Tibial artery (tissue), 4 donors: ENCODE data around the gene C19orf33.
"Not testable (repeated sequence)": the region's sequence is repeated elsewhere in the genome, so short reads cannot be mapped to it uniquely, and the experiment has no call there.

ENCODE experiments used
- DNase-seq, 2 donors: peaks; one replicate each; pipeline ENCODE4 v3.0.0-alpha.2; 2019
- H3K27ac ChIP-seq, 2 donors: fragments of 200-600 bp; sonication (generic) in 1 of 2; 1 replicate in 1 of 2; 2 replicates in 1 of 2; pipeline ENCODE4 v1.5.1; 2018 to 2019; ENCODE audit warnings: mild to moderate bottlenecking in 1 of 2
- H3K27me3 ChIP-seq, 2 donors: fragments of 200-600 bp; sonication (generic) in 1 of 2; one replicate each; pipeline versions ENCODE4 v1.5.1 to v1.6.0; 2016 to 2019
- H3K36me3 ChIP-seq, 3 donors: fragments of 200-600 bp; sonication (generic) in 2 of 3; one replicate each; pipeline ENCODE4 v1.5.1; 2016 to 2019; ENCODE audit warnings: mild to moderate bottlenecking in 2 of 3
- H3K4me1 ChIP-seq, 4 donors: fragments of 200-600 bp; sonication (generic) in 2 of 4; 1 replicate in 3 of 4; 2 replicates in 1 of 4; pipeline ENCODE4 v1.5.1; 2016 to 2019
- H3K4me3 ChIP-seq, 2 donors: fragments of 200-600 bp; sonication (generic) in 1 of 2; 1 replicate in 1 of 2; 2 replicates in 1 of 2; pipeline ENCODE4 v1.5.1; 2018 to 2019; ENCODE audit warnings: mild to moderate bottlenecking in 2 of 2
- H3K9me3 ChIP-seq, 3 donors: fragments of 200-600 bp; sonication (generic) in 1 of 3; one replicate each; pipeline ENCODE4 v1.5.1; 2016 to 2019
- CTCF ChIP-seq, 2 experiments: fragments of 200-600 bp in 1 of 2; fragments of 450-650 bp in 1 of 2; IDR thresholded peaks; one replicate each; pipeline ENCODE4 v1.5.1; 2017 to 2019; ENCODE audit warnings: antibody characterized with exemption in 2 of 2, mild to moderate bottlenecking in 1 of 2, moderate library complexity in 1 of 2
- intact Hi-C: fragments of 100-400 bp; cut with DNase I; formaldehyde crosslinking; loops from one replicate; pipeline ENCODE4 v1.15.0; 2023; ENCODE audit warnings: low total_unique reads

C19orf33 gene

GRCh38 chr19:38335949-38336637 is 32.0 kb downstream of the C19orf33 start:
- Histone ChIP-seq H3K9me3 (no peaks in the 10 kb centered on the region), H3K4me1 (peaks cover 0 to 30% (median 19%) of the 10 kb centered on the region in 4 donors), H3K36me3 (peaks cover 0 to 9% (median 7%) of the 10 kb centered on the region in 3 donors), H3K27me3 (no peaks in the 10 kb centered on the region), H3K27ac (peak overlapping the region; percentile 91 to 99), H3K4me3 (peak overlapping the region; percentile 68 to 95)
- peak; percentile 95 to 97 for DNase-seq
- intact Hi-C loops = loop anchor here (5.0 to 10.0 kb wide), 2 partner anchors 36 to 431 kb away; partner anchors contain the start of genes PSMD8, SIPA1L3 and WDR87
- TF ChIP-seq CTCF (IDR thresholded peaks at IDR 0.05) = no peak

GRCh38 chr19:38336638-38337359 is 32.7 kb downstream of the C19orf33 start:
- H3K9me3 ChIP-seq = no peaks in the 10 kb centered on the region
- peak overlapping the region; percentile 68 to 95 for H3K4me3 ChIP-seq
- peak overlapping the region; percentile 91 to 99 for H3K27ac ChIP-seq
- peak; percentile 93 to 98 for DNase-seq
- intact Hi-C loops = loop anchor here (5.0 to 10.0 kb wide), 2 partner anchors 36 to 432 kb away; partner anchors contain the start of genes PSMD8, SIPA1L3 and WDR87
- no peak for TF ChIP-seq CTCF (IDR thresholded peaks at IDR 0.05)
- peaks cover 0 to 16% (median 7%) of the 10 kb centered on the region in 3 donors for H3K36me3 ChIP-seq
- H3K27me3 ChIP-seq = no peaks in the 10 kb centered on the region
- H3K4me1 ChIP-seq = peaks cover 0 to 30% (median 19%) of the 10 kb centered on the region in 4 donors

GRCh38 chr19:38337360-38337653 is 33.3 kb downstream of the C19orf33 start:
- Histone ChIP-seq H3K36me3 (peaks cover 0 to 16% (median 7%) of the 10 kb centered on the region in 3 donors), H3K27ac (peak overlapping the region; percentile 91 to 99), H3K4me1 (peaks cover 0 to 30% (median 19%) of the 10 kb centered on the region in 4 donors), H3K9me3 (no peaks in the 10 kb centered on the region), H3K4me3 (peak overlapping the region; percentile 68 to 95), H3K27me3 (no peaks in the 10 kb centered on the region)
- DNase-seq = no peak
- no peak for TF ChIP-seq CTCF (IDR thresholded peaks at IDR 0.05)
- intact Hi-C loops = loop anchor here (5.0 to 10.0 kb wide), 2 partner anchors 35 to 433 kb away; partner anchors contain the start of genes PSMD8, SIPA1L3 and WDR87

GRCh38 chr19:38339011-38339410 is 35.0 kb downstream of the C19orf33 start:
- H3K4me1 ChIP-seq = peaks cover 0 to 30% (median 19%) of the 10 kb centered on the region in 4 donors
- not testable (repeated sequence) for H3K4me3 ChIP-seq, H3K27me3 ChIP-seq, H3K27ac ChIP-seq, DNase-seq, H3K9me3 ChIP-seq
- intact Hi-C loops = loop anchor here (5.0 to 10.0 kb wide), 2 partner anchors 33 to 434 kb away; partner anchors contain the start of genes PSMD8, SIPA1L3 and WDR87
- H3K36me3 ChIP-seq = peaks cover 0 to 25% (median 7%) of the 10 kb centered on the region in 3 donors

- intact Hi-C loops = no loop called here
- H3K4me1 ChIP-seq = peaks cover 0 to 25% (median 19%) of the 10 kb centered on the region in 4 donors
- peaks cover 0 to 29% (median 7%) of the 10 kb centered on the region in 3 donors for H3K36me3 ChIP-seq
- H3K9me3 ChIP-seq = no peaks in the 10 kb centered on the region
- no peak for TF ChIP-seq CTCF (IDR thresholded peaks at IDR 0.05)
- H3K27ac ChIP-seq = no peak overlapping the region
- no peak for DNase-seq
- no peak overlapping the region for H3K4me3 ChIP-seq
- no peaks in the 10 kb centered on the region for H3K27me3 ChIP-seq
Measured at GRCh38 chr19:38340927-38341326, 36.9 kb downstream of the C19orf33 start.

GRCh38 chr19:38346837-38347236 is 42.8 kb downstream of the C19orf33 start:
- H3K36me3 ChIP-seq = peaks cover 0 to 13% (median 0%) of the 10 kb centered on the region in 3 donors
- H3K4me3 ChIP-seq = no peak overlapping the region
- TF ChIP-seq CTCF (IDR thresholded peaks at IDR 0.05) = no peak
- no peak overlapping the region for H3K27ac ChIP-seq
- DNase-seq = no peak
- peaks cover 0 to 4% of the 10 kb centered on the region in 2 donors for H3K27me3 ChIP-seq
- H3K4me1 ChIP-seq = no peaks in the 10 kb centered on the region
- intact Hi-C loops = no loop called here
- no peaks in the 10 kb centered on the region for H3K9me3 ChIP-seq
